Progenitor cell of endocrine pancreas (in vitro differentiated cells): Measurements from ENCODE around the gene SATB1. TPM values are rescaled to one million over a fixed set of nuclear protein-coding genes. Genes with fewer than 3 reads are reported as not detected.

ENCODE experiments used
- DNase-seq: peaks from one replicate; pipeline ENCODE4 v3.0.0; 2021; ENCODE audit warnings: low spot score; ENCODE audit not compliant: unreplicated experiment
- H3K27ac Mint-ChIP-seq: 2 replicates; pipeline ENCODE4 v1.8.0; 2021; ENCODE audit warnings: mild to moderate bottlenecking, moderate library complexity, mixed read lengths
- H3K27me3 Mint-ChIP-seq: 2 replicates; pipeline ENCODE4 v1.8.0; 2021; ENCODE audit warnings: mixed read lengths
- H3K36me3 Mint-ChIP-seq: 2 replicates; pipeline ENCODE4 v1.8.0; 2022; ENCODE audit warnings: mixed read lengths; ENCODE audit not compliant: insufficient read depth
- H3K4me1 Mint-ChIP-seq: 2 replicates; pipeline ENCODE4 v1.8.0; 2021; ENCODE audit warnings: low read depth, mixed read lengths
- H3K4me3 Mint-ChIP-seq: 2 replicates; pipeline ENCODE4 v1.8.0; 2021; ENCODE audit warnings: low read depth, mild to moderate bottlenecking, moderate library complexity, mixed read lengths
- H3K9me3 Mint-ChIP-seq: 2 replicates; pipeline ENCODE4 v1.8.0; 2021; ENCODE audit warnings: low read depth, mixed read lengths
- total RNA-seq: library from RNA; stranded (reverse); gene quantifications from 2 replicates; pipeline ENCODE4 v1.2.1, GENCODE V29; 2021
- TF ChIP-seq, protein P1 (sequence below): fragments of 200-600 bp; sonication (generic); IDR thresholded peaks from one replicate; pipeline ENCODE4 v1.5.0; 2021; ENCODE audit warnings: antibody characterized with exemption, mild to moderate bottlenecking; ENCODE audit not compliant: unreplicated experiment

Gene SATB1
- total RNA-seq, 1 donor from 2014 or later: 65.6 TPM

DNA sequence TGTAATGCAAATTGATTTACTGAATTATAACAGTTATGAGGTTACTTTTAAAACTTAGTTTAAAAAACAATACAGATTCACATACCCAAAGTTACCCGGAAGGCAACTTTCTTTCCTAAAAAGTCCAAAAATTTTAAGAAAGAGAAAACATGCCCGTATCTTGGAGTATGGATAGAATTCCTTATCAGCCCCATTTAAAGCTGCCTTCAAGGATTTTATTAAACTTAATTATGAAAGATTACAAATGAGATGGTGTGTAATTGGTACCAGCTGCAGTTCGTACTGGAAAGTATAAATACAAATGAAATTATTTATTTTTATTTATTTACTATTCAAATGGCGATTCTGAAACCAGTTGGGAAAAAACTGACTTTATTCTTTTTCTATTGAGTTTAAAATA, 39.4 kb downstream of the SATB1 start:
- H3K4me1 Mint-ChIP-seq: peaks cover 3% of the 10 kb centered on the region
- H3K27me3 Mint-ChIP-seq: no peaks in the 10 kb centered on the region
- no peak overlapping the region for H3K4me3 Mint-ChIP-seq
- peaks cover 5% of the 10 kb centered on the region for H3K36me3 Mint-ChIP-seq
- no peak for DNase-seq
- no peaks in the 10 kb centered on the region for H3K9me3 Mint-ChIP-seq
- no peak overlapping the region for H3K27ac Mint-ChIP-seq
- TF ChIP-seq, protein P1, sequence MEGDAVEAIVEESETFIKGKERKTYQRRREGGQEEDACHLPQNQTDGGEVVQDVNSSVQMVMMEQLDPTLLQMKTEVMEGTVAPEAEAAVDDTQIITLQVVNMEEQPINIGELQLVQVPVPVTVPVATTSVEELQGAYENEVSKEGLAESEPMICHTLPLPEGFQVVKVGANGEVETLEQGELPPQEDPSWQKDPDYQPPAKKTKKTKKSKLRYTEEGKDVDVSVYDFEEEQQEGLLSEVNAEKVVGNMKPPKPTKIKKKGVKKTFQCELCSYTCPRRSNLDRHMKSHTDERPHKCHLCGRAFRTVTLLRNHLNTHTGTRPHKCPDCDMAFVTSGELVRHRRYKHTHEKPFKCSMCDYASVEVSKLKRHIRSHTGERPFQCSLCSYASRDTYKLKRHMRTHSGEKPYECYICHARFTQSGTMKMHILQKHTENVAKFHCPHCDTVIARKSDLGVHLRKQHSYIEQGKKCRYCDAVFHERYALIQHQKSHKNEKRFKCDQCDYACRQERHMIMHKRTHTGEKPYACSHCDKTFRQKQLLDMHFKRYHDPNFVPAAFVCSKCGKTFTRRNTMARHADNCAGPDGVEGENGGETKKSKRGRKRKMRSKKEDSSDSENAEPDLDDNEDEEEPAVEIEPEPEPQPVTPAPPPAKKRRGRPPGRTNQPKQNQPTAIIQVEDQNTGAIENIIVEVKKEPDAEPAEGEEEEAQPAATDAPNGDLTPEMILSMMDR: no peak

DNA sequence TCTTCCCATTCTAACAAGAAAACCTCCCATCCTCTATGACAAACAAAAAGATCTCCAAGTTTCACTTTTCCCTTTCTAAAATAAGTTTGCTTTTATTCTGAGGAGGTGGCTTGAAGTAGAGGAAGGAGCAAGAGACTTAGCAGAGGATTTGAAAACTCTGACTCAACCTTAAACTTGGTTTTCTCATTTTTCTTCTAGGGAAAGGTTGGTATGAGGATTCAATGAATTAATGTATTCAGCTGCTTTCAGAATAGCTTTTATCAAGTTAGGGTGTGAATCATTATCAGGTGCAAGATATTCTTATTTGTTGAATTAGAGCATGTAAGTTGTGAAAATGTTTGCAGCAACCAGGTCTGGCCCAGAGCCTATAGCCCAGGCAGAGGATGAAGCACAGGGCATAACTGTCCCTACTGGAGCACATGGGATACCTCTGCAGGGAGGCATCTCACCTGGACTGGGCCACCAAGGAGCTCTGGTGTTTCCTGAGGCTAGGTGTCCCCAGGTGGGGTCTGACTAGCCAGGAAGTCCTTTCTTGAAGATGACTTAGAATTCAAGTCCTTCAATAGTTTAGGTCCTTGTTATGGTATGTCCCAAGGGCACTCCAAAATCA, 42.3 kb downstream of the SATB1 start:
- TF ChIP-seq, protein P1: no peak
- no peaks in the 10 kb centered on the region for H3K4me1 Mint-ChIP-seq
- no peak for DNase-seq
- peaks cover 4% of the 10 kb centered on the region for H3K36me3 Mint-ChIP-seq
- H3K27me3 Mint-ChIP-seq: no peaks in the 10 kb centered on the region
- no peaks in the 10 kb centered on the region for H3K9me3 Mint-ChIP-seq
- H3K27ac Mint-ChIP-seq: no peak overlapping the region
- H3K4me3 Mint-ChIP-seq: no peak overlapping the region

DNA sequence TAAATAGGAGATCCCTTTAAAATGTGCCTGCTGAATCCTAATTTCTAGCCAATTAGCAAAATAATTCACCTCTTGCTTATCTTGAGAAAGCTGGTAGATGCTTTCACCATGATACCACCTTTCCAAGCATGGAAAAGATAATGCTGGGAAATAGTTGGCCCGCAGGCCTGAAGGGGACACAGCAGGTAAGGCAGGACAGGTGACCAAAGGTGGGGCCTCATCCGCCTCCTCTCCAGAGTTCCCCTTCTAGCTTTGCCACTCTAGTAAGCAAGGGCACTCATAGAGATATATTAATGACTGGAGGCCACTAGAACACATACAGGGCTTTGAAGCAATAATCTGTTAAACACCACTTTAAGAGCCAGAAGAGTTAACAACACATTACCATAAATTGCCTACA, 45.5 kb downstream of the SATB1 start:
- H3K4me3 Mint-ChIP-seq: no peak overlapping the region
- no peaks in the 10 kb centered on the region for H3K9me3 Mint-ChIP-seq
- H3K36me3 Mint-ChIP-seq: peaks cover 8% of the 10 kb centered on the region
- no peak overlapping the region for H3K27ac Mint-ChIP-seq
- H3K4me1 Mint-ChIP-seq: no peaks in the 10 kb centered on the region
- no peaks in the 10 kb centered on the region for H3K27me3 Mint-ChIP-seq
- DNase-seq: no peak
- TF ChIP-seq, protein P1: no peak

DNA sequence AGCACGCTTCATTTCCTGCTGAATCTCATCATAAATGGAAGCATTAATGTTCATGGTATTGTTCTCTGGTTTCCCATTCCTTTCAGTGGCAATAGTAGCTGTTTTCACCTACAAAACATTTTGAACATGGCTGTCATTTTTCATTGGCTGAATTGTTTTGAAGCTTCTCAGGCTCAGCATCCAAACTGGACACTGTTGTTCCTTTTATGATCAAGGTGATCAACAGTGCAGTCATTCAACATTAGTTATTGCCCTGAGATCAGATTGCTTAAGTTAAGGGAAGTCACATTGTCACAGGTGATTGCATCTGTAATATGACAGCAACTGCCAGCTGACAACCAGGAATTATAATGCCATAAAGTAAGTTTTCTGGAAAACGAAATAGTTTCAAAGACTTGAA, 46.9 kb downstream of the SATB1 start:
- TF ChIP-seq, protein P1: no peak
- Mint-ChIP-seq H3K9me3 (no peaks in the 10 kb centered on the region), H3K4me3 (no peak overlapping the region), H3K27me3 (no peaks in the 10 kb centered on the region), H3K36me3 (peaks cover 9% of the 10 kb centered on the region), H3K27ac (no peak overlapping the region), H3K4me1 (peaks cover 1% of the 10 kb centered on the region)
- DNase-seq: no peak

DNA sequence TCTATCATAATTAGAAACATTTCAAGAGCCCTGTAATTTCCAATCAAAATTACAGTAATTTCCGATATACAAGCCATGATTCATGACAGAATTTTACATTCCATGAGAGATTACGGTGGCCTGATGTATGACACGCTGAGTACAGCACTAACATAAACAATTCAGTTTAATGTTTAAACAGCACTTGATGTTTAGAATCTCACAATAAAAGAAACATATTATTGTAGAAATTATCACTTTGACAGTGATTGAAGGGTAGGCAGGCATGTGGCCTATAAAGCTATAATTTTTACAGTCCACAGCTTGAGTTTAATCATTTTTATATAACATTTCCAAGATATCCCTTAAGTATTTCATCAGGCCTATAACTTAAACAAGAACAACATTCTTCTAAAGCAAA, 48.5 kb downstream of the SATB1 start:
- peaks cover 1% of the 10 kb centered on the region for H3K4me1 Mint-ChIP-seq
- no peak overlapping the region for H3K27ac Mint-ChIP-seq

More for the DNA sequence above, 48.5 kb downstream of the SATB1 start:
- no peak for DNase-seq
- H3K4me3 Mint-ChIP-seq: no peak overlapping the region
- TF ChIP-seq, protein P1: no peak
- no peaks in the 10 kb centered on the region for H3K9me3 Mint-ChIP-seq
- H3K36me3 Mint-ChIP-seq: peaks cover 15% of the 10 kb centered on the region
- no peaks in the 10 kb centered on the region for H3K27me3 Mint-ChIP-seq
